Measurements from ENCODE around the gene FHIT. TPM values are rescaled to one million over a fixed set of nuclear protein-coding genes. Genes with fewer than 3 reads are reported as not detected.

FHIT gene
- total and polyA plus RNA-seq, 4 donors = 2.1 to 14.7 (median 6.6) TPM

- DNase-seq (ENCODE audit: low spot score) = no peak
- 45% methylated on average over 1 of the region's 1 CpG for WGBS
- TF ChIP-seq YY1 (IDR thresholded peaks at IDR 0.05) (no peak), EGR1 (IDR thresholded peaks at IDR 0.05; ENCODE audit: low read depth in 2 of 2) (no peak), MAX (IDR thresholded peaks at IDR 0.05) (no peak), JUND (IDR thresholded peaks at IDR 0.05) (no peak)
These were observed 816.9 kb downstream of the FHIT start for GRCh38 chr3:60434323-60434722.

GRCh38 chr3:60431599-60431958 is 819.7 kb downstream of the FHIT start:
- peak; percentile 31 to 72 for TF ChIP-seq RAD21 (IDR thresholded peaks at IDR 0.05)
- TF ChIP-seq FOXA2 (IDR thresholded peaks at IDR 0.05) = no peak
- H3K9me3 ChIP-seq (ENCODE audit: control insufficient read depth in 4 of 4, low read length in 3 of 4) = no peaks in the 10 kb centered on the region

More at GRCh38 chr3:60434323-60434722, 816.9 kb downstream of the FHIT start:
- Histone ChIP-seq H3K9me3 (ENCODE audit: control insufficient read depth in 4 of 4, low read length in 3 of 4) (no peaks in the 10 kb centered on the region), H3K9ac (ENCODE audit: low read depth in 1 of 2, low read length in 2 of 2) (no peak overlapping the region), H3K36me3 (ENCODE audit: control insufficient read depth in 4 of 4, insufficient read depth in 3 of 4, low read depth in 1 of 4, low read length in 3 of 4) (no peaks in the 10 kb centered on the region), H3K27me3 (ENCODE audit: control insufficient read depth in 4 of 4, insufficient read depth in 4 of 4, low read length in 3 of 4) (no peaks in the 10 kb centered on the region), H3K4me1 (ENCODE audit: control insufficient read depth in 4 of 4, insufficient read depth in 4 of 4, low read length in 3 of 4) (no peaks in the 10 kb centered on the region), H3K27ac (ENCODE audit: low read depth in 1 of 2, low read length in 2 of 2) (no peak overlapping the region), H3K4me3 (ENCODE audit: low read depth in 1 of 3, low read length in 3 of 3) (no peak overlapping the region)

DNA sequence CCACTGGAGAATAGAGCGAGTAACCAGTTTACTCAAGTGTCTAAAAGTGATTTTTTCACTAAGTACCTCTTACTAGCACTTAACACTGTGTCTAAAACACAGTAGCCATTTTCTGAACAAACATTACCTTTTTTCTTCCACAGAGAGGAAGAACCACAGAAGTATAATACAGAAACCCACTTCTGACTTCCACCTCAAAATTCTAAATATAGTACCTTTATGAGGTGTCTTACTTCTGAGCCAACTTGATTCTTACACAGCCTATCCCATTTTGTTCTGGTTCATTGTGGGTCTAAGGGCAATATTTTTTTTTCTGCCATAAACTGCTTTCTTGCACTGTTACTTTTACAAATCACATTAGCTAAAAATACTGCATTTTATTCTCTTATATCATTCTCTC is 821.0 kb downstream of the FHIT start:
- H3K27ac ChIP-seq (ENCODE audit: low read depth in 1 of 2, low read length in 2 of 2) = no peak overlapping the region
- no peaks in the 10 kb centered on the region for H3K27me3 ChIP-seq (ENCODE audit: control insufficient read depth in 4 of 4, insufficient read depth in 4 of 4, low read length in 3 of 4)
- no peaks in the 10 kb centered on the region for H3K4me1 ChIP-seq (ENCODE audit: control insufficient read depth in 4 of 4, insufficient read depth in 4 of 4, low read length in 3 of 4)
- DNase-seq (ENCODE audit: low spot score) = no peak
- no peak overlapping the region for H3K9ac ChIP-seq (ENCODE audit: low read depth in 1 of 2, low read length in 2 of 2)
- TF ChIP-seq EGR1 (IDR thresholded peaks at IDR 0.05; ENCODE audit: low read depth in 2 of 2) (no peak), RXRA (IDR thresholded peaks at IDR 0.05) (no peak), ZBTB33 (IDR thresholded peaks at IDR 0.05) (no peak), FOXA2 (IDR thresholded peaks at IDR 0.05) (no peak), RAD21 (IDR thresholded peaks at IDR 0.05) (no peak), JUND (IDR thresholded peaks at IDR 0.05) (no peak), SP1 (IDR thresholded peaks at IDR 0.05) (no peak), MAX (IDR thresholded peaks at IDR 0.05) (no peak), TAF1 (conservative IDR thresholded peaks at IDR 0.05) (no peak), GABPA (IDR thresholded peaks at IDR 0.05 in 1 of 2, conservative IDR thresholded peaks at IDR 0.05 in 1 of 2) (no peak), NR2F2 (IDR thresholded peaks at IDR 0.05) (no peak), HNF4A (conservative IDR thresholded peaks at IDR 0.05) (no peak), REST (IDR thresholded peaks at IDR 0.05) (no peak), FOXA1 (IDR thresholded peaks at IDR 0.05) (no peak), HNF4G (IDR thresholded peaks at IDR 0.05) (no peak)
- TF ChIP-seq, protein P1, sequence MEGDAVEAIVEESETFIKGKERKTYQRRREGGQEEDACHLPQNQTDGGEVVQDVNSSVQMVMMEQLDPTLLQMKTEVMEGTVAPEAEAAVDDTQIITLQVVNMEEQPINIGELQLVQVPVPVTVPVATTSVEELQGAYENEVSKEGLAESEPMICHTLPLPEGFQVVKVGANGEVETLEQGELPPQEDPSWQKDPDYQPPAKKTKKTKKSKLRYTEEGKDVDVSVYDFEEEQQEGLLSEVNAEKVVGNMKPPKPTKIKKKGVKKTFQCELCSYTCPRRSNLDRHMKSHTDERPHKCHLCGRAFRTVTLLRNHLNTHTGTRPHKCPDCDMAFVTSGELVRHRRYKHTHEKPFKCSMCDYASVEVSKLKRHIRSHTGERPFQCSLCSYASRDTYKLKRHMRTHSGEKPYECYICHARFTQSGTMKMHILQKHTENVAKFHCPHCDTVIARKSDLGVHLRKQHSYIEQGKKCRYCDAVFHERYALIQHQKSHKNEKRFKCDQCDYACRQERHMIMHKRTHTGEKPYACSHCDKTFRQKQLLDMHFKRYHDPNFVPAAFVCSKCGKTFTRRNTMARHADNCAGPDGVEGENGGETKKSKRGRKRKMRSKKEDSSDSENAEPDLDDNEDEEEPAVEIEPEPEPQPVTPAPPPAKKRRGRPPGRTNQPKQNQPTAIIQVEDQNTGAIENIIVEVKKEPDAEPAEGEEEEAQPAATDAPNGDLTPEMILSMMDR (IDR thresholded peaks at IDR 0.05; ENCODE audit: low read depth, low read length, missing input control) = no peak
- H3K4me3 ChIP-seq (ENCODE audit: low read depth in 1 of 3, low read length in 3 of 3) = no peak overlapping the region
- 86% methylated on average over 1 of the region's 1 CpG for WGBS
- no peaks in the 10 kb centered on the region for H3K36me3 ChIP-seq (ENCODE audit: control insufficient read depth in 4 of 4, insufficient read depth in 3 of 4, low read depth in 1 of 4, low read length in 3 of 4)
- H3K9me3 ChIP-seq (ENCODE audit: control insufficient read depth in 4 of 4, low read length in 3 of 4) = no peaks in the 10 kb centered on the region

More at GRCh38 chr3:60431599-60431958, 819.7 kb downstream of the FHIT start:
- DNase-seq (ENCODE audit: low spot score) = no peak
- Histone ChIP-seq H3K4me1 (ENCODE audit: control insufficient read depth in 4 of 4, insufficient read depth in 4 of 4, low read length in 3 of 4) (no peaks in the 10 kb centered on the region), H3K36me3 (ENCODE audit: control insufficient read depth in 4 of 4, insufficient read depth in 3 of 4, low read depth in 1 of 4, low read length in 3 of 4) (no peaks in the 10 kb centered on the region), H3K4me3 (ENCODE audit: low read depth in 1 of 3, low read length in 3 of 3) (no peak overlapping the region), H3K9ac (ENCODE audit: low read depth in 1 of 2, low read length in 2 of 2) (no peak overlapping the region), H3K27me3 (ENCODE audit: control insufficient read depth in 4 of 4, insufficient read depth in 4 of 4, low read length in 3 of 4) (no peaks in the 10 kb centered on the region), H3K27ac (ENCODE audit: low read depth in 1 of 2, low read length in 2 of 2) (no peak overlapping the region)
- WGBS = 60% methylated on average over 5 of the region's 5 CpGs

Data from liver (tissue), 9 donors.